Ovary (tissue), 10 donors: ENCODE data around the gene SGMS2. TPM values are rescaled to one million over a fixed set of nuclear protein-coding genes. Genes with fewer than 3 reads are reported as not detected.

Experiments
- DNase-seq, 5 donors: peaks; one replicate each; pipeline ENCODE4 v3.0.0-alpha.2; 2019 to 2020
- H3K27ac ChIP-seq, 2 donors: fragments of 200-600 bp; one replicate each; pipeline versions ENCODE4 v1.5.1 to v1.8.0; 2019 to 2022
- H3K27me3 ChIP-seq: fragments of 200-600 bp; one replicate; pipeline ENCODE4 v1.8.0; 2022
- H3K36me3 ChIP-seq: fragments of 200-600 bp; sonication (generic); one replicate; pipeline ENCODE4 v1.5.1; 2019
- H3K4me1 ChIP-seq: one replicate; pipeline ENCODE4 v1.8.1; 2013; ENCODE audit warnings: mild to moderate bottlenecking, moderate library complexity; ENCODE audit not compliant: insufficient read depth
- H3K4me3 ChIP-seq: fragments of 200-600 bp; sonication (generic); one replicate; pipeline ENCODE4 v1.5.1; 2017
- H3K9me3 ChIP-seq, 2 donors: fragments of 200-600 bp in 1 of 2; sonication (generic) in 1 of 2; one replicate each; pipeline versions ENCODE4 v1.5.1 to v1.8.1; 2013 to 2019; ENCODE audit warnings: mild to moderate bottlenecking in 1 of 2, moderate library complexity in 1 of 2
- CTCF ChIP-seq, 3 donors: fragments of 450-650 bp in 2 of 3; fragments of 200-600 bp in 1 of 3; IDR thresholded peaks; one replicate each; pipeline versions ENCODE4 v1.5.1 to v1.8.0; 2016 to 2022; ENCODE audit warnings: antibody characterized with exemption in 3 of 3, mild to moderate bottlenecking in 1 of 3
- EP300 ChIP-seq: sonication (generic); formaldehyde crosslinking; IDR thresholded peaks from one replicate; pipeline ENCODE4 v1.6.1; 2017; ENCODE audit warnings: antibody characterized with exemption
- POLR2A ChIP-seq: fragments of 450-650 bp; IDR thresholded peaks from one replicate; pipeline ENCODE4 v1.6.1; 2017; ENCODE audit warnings: antibody characterized with exemption, mild to moderate bottlenecking, moderate library complexity
- WGBS, 3 donors: extraction: QIAGEN DNeasy Blood & Tissue Kit in 1 of 3; methylation state at CpG; one replicate each; pipeline versions ENCODE4 v1.1.5 to v1.1.7; 2013 to 2017; 5-methylcytosine and 5-hydroxymethylcytosine counted together
- intact Hi-C, 4 donors: fragments of 100-400 bp; cut with DNase I; formaldehyde crosslinking; loops; one replicate each; pipeline versions ENCODE4 v1.11.0 to v1.15.1; 2022 to 2023
- long read RNA-seq, 3 donors: library from polyadenylated mRNA in 2 of 3; unstranded in 2 of 3; transcript quantifications; one replicate each; pipeline ENCODE4 v2.0.0 and lab custom pipeline, GENCODE V29; 2021 to 2026
- polyA plus RNA-seq, 2 donors: library from polyadenylated mRNA; stranded (reverse); fragments of 200-250 nt in 1 of 2; fragments of 350-450 nt in 1 of 2; fragmentation: Illumina TruSeq in 1 of 2; extraction: RNeasy Lipid Tissue Mini Kit (QIAGEN cat#74804) in 1 of 2; gene quantifications; one replicate each; pipeline ENCODE4 v1.2.3, GENCODE V29; 2013 to 2014
- total RNA-seq, 7 donors: library from RNA; depleted of rRNA in 2 of 7; stranded (reverse); fragments of >200 nt in 2 of 7; fragmentation: NEBNext Ultra II Directional in 3 of 7; extraction: Animal tissue kit (Norgen Biotek cat#: 25700) in 3 of 7; gene quantifications; one replicate each; pipeline versions ENCODE4 v1.1.0 to v1.2.4, GENCODE V29; 2016 to 2023
- donor health status: DM: no; HTN: no; CAD: no; lungs with moderate emphysema.
- donor health status: DM: no; HTN: no; CAD: no.
- donor health status: Bipolar disorder and iron deficiency.
- donor health status: DM: yes; HTN: yes; CAD: no.
- donor health status: DM: no; HTN: no; CAD: no.
- donor health status: DM: yes; HTN: yes; CAD: no.

Gene SGMS2
- 100 to 1,000 TPM in 1 of 7 donors, 10 to 100 TPM in 2, 1 to 10 TPM in 4; 2.0 to 156 (median 7.3) TPM for total RNA-seq
- polyA plus RNA-seq, result 1 to 10 TPM; 1.2 to 6.9 TPM
- long read RNA-seq, donor 1, result 0 reads
- long read RNA-seq, donor 2, full-length matches to known transcripts, result 2 of 2 reads
- long read RNA-seq, donor 2, partial matches to known transcripts, result 0 of 2 reads
- long read RNA-seq, donor 2, other reads (novel, unspliced or antisense), result 0 of 2 reads
- long read RNA-seq, donor 3, result 0 reads

GRCh38 chr4:107824350-107825071, at the start of gene SGMS2:
Gene SGMS2, plus strand, starts transcription at chr4:107824932. Its CDS starts 70,622 bp downstream, at chr4:107895554.
- no peak for TF ChIP-seq EP300
- TF ChIP-seq POLR2A, result peak; percentile 2
- TF ChIP-seq CTCF (IDR thresholded peaks at IDR 0.05), result no peak
- Histone ChIP-seq H3K27me3 (no peaks in the 10 kb centered on the region), H3K27ac (peak within 1 kb of the TSS; percentile 59 to 63), H3K4me1 (peaks cover 1% of the 10 kb centered on the region), H3K36me3 (no peaks in the 10 kb centered on the region), H3K4me3 (peak within 1 kb of the TSS; percentile 66), H3K9me3 (no peaks in the 10 kb centered on the region)
- intact Hi-C loops, result no loop called here
- WGBS, 3 donors, result 1% methylated on average over 50 to 65 of the region's 65 CpGs
- peak; percentile 59 to 82 (median 78) for DNase-seq

GRCh38 chr4:107777890-107778289, 46.8 kb upstream of the SGMS2 start:
- Histone ChIP-seq H3K9me3 (no peaks in the 10 kb centered on the region), H3K4me3 (no peak overlapping the region), H3K27ac (no peak overlapping the region), H3K27me3 (no peaks in the 10 kb centered on the region), H3K4me1 (no peaks in the 10 kb centered on the region), H3K36me3 (no peaks in the 10 kb centered on the region)
- TF ChIP-seq EP300 (no peak), POLR2A (no peak), CTCF (IDR thresholded peaks at IDR 0.05) (no peak)
- no peak for DNase-seq
- intact Hi-C loops, result no loop called here

- H3K9me3 ChIP-seq, result no peaks in the 10 kb centered on the region
- H3K27ac ChIP-seq, result no peak overlapping the region
- H3K4me1 ChIP-seq, result no peaks in the 10 kb centered on the region
- no peak overlapping the region for H3K4me3 ChIP-seq
- no peak for TF ChIP-seq EP300
- no peak for TF ChIP-seq POLR2A
- TF ChIP-seq CTCF (IDR thresholded peaks at IDR 0.05), result no peak
- intact Hi-C loops, result no loop called here
- H3K36me3 ChIP-seq, result no peaks in the 10 kb centered on the region
- H3K27me3 ChIP-seq, result no peaks in the 10 kb centered on the region
- 23 to 49% (median 26%) methylated on average over 2 of the region's 2 CpGs for WGBS, 3 donors
- DNase-seq, result no peak
Observed at GRCh38 chr4:107778784-107779530, 45.8 kb upstream of the SGMS2 start.

GRCh38 chr4:107780665-107781064, 44.1 kb upstream of the SGMS2 start:
- WGBS, 3 donors, result 96 to 98% (median 96%) methylated on average over 2 of the region's 2 CpGs
- Histone ChIP-seq H3K9me3 (no peaks in the 10 kb centered on the region), H3K4me3 (no peak overlapping the region), H3K36me3 (no peaks in the 10 kb centered on the region), H3K27ac (no peak overlapping the region), H3K27me3 (no peaks in the 10 kb centered on the region), H3K4me1 (no peaks in the 10 kb centered on the region)
- TF ChIP-seq CTCF (IDR thresholded peaks at IDR 0.05) (no peak), EP300 (no peak), POLR2A (no peak)
- no peak for DNase-seq
- intact Hi-C loops, result no loop called here
